ENCODE data around the gene RTKN2.
"Not testable (repeated sequence)": the region's sequence is repeated elsewhere in the genome, so short reads cannot be mapped to it uniquely, and the experiment has no call there.

Gene RTKN2

GRCh38 chr10:62248465-62248864 lies 20.2 kb downstream of the RTKN2 start:
- DNase-seq = no peak
- Mint-ChIP-seq H3K4me3 (no peak overlapping the region), H3K4me1 (peaks cover 21% of the 10 kb centered on the region), H3K27me3 (ENCODE audit: low read depth, poor library complexity) (no peaks in the 10 kb centered on the region), H3K9me3 (peaks cover 1% of the 10 kb centered on the region), H3K27ac (no peak overlapping the region), H3K36me3 (ENCODE audit: low read depth) (peaks cover 2% of the 10 kb centered on the region)
- no peak for TF ChIP-seq CTCF (IDR thresholded peaks at IDR 0.05)

DNA sequence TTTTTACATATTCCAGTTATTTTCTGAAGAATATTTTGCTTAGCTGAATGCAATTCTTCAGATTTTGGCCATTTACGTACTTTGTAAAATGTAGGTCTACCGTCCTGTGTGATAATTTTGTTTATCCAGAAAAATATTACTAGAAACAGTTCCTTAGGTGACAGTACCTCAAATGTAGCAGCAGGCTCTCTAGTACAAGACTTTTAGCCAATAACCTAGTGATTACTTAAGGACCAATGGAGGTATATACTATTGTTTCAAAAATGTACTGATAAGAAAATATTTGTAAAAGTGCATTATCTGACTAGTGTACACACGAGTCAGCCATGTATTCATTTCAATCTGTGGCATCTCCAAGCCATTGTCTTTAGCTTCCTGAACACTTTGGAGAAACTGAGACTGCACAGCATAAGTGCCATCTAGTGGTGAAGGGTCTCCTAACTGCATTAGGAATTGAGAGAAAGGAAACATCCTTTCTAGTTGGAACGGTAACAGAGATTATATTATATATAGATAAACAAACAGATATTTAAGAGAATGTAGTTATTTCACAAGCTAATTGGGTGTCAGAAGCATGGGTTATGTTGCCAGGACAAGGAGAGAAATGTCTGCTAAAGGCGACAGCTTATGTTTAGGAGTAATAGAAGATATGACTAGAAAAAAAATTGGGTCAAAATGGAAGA lies 23.7 kb downstream of the RTKN2 start:
- Mint-ChIP-seq H3K9me3 (peaks cover 7% of the 10 kb centered on the region), H3K4me1 (peaks cover 24% of the 10 kb centered on the region), H3K27ac (no peak overlapping the region), H3K27me3 (ENCODE audit: low read depth, poor library complexity) (no peaks in the 10 kb centered on the region), H3K36me3 (ENCODE audit: low read depth) (peaks cover 7% of the 10 kb centered on the region), H3K4me3 (no peak overlapping the region)
- peak; percentile 76 for TF ChIP-seq CTCF (IDR thresholded peaks at IDR 0.05)
- DNase-seq = peak; percentile 18

DNA sequence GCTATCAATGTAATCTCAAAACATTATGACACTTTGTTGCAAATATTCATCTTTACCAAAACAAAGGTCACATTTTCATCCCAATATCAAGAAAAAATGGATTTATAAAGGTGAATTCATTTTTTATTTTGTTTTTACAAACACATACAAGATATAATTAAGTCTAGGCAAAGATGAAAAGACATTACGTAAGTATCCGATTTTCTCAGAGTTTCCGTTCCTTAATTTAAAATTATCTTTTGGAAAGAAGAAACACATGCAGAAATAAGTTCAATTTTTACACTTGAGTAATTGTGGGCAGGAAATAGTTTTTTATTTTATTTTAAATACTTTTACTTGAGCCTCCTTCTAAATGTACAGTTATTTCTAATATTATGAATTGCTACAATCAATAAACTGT lies 24.6 kb downstream of the RTKN2 start:
- Mint-ChIP-seq H3K36me3 (ENCODE audit: low read depth) (peaks cover 7% of the 10 kb centered on the region), H3K27ac (no peak overlapping the region), H3K27me3 (ENCODE audit: low read depth, poor library complexity) (no peaks in the 10 kb centered on the region), H3K4me3 (no peak overlapping the region), H3K9me3 (peaks cover 7% of the 10 kb centered on the region), H3K4me1 (peaks cover 17% of the 10 kb centered on the region)
- DNase-seq = no peak
- TF ChIP-seq CTCF (IDR thresholded peaks at IDR 0.05) = no peak

DNA sequence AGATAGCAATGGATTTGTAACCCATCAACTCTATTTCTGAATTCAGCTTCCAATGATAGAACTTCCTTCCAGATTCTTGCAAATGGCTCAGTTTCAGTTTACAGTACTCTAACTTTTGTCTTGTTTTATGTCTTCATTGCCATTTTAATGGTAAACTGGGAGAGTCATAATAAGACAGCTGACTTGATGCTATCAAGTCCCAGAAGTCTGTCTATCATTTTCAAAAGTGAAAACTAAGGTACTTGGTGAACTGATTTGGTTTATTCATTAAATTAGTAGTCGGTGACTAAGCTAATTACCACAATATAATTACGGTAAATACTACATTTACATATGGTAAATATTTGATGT lies 25.0 kb downstream of the RTKN2 start:
- no peak for DNase-seq
- H3K27me3 Mint-ChIP-seq (ENCODE audit: low read depth, poor library complexity) = no peaks in the 10 kb centered on the region
- H3K27ac Mint-ChIP-seq = no peak overlapping the region
- H3K36me3 Mint-ChIP-seq (ENCODE audit: low read depth) = peaks cover 7% of the 10 kb centered on the region
- H3K4me3 Mint-ChIP-seq = no peak overlapping the region
- TF ChIP-seq CTCF (IDR thresholded peaks at IDR 0.05) = no peak
- peaks cover 7% of the 10 kb centered on the region for H3K9me3 Mint-ChIP-seq
- peaks cover 17% of the 10 kb centered on the region for H3K4me1 Mint-ChIP-seq

- not testable (repeated sequence) for H3K36me3 Mint-ChIP-seq (ENCODE audit: low read depth); DNase-seq; H3K4me3 Mint-ChIP-seq; H3K9me3 Mint-ChIP-seq; H3K27ac Mint-ChIP-seq; H3K27me3 Mint-ChIP-seq (ENCODE audit: low read depth, poor library complexity)
- peaks cover 18% of the 10 kb centered on the region for H3K4me1 Mint-ChIP-seq
Observed at GRCh38 chr10:62242965-62243646, 25.5 kb downstream of the RTKN2 start.

DNA sequence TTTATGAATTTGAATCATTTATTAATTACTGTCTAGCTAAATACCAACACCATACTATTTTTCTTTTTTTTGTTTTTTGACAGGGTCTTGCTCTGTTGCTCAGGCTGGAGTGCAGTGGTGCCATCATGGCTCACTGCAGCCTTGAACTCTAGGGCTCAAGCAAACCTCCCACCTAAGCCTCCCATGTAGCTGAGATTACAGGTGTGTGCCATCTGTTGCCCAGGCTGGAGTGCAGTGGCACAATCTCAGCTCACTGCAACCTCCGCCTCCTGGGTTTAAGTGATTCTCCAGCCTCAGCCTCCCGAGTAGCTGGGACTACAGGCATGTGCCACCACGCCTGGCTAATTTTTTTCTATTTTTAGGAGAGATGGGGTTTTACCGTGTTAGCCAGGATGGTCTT lies 27.1 kb downstream of the RTKN2 start:
- H3K9me3 Mint-ChIP-seq; H3K4me3 Mint-ChIP-seq; H3K27me3 Mint-ChIP-seq (ENCODE audit: low read depth, poor library complexity); DNase-seq; H3K27ac Mint-ChIP-seq: not testable (repeated sequence)
- peaks cover 18% of the 10 kb centered on the region for H3K4me1 Mint-ChIP-seq
- peaks cover 12% of the 10 kb centered on the region for H3K36me3 Mint-ChIP-seq (ENCODE audit: low read depth)

GRCh38 chr10:62239994-62240393 lies 28.6 kb downstream of the RTKN2 start:
- H3K27ac Mint-ChIP-seq = peak overlapping the region; percentile 66

More at GRCh38 chr10:62239994-62240393, 28.6 kb downstream of the RTKN2 start:
- Mint-ChIP-seq H3K36me3 (ENCODE audit: low read depth) (peaks cover 13% of the 10 kb centered on the region), H3K4me3 (no peak overlapping the region), H3K9me3 (peaks cover 7% of the 10 kb centered on the region), H3K27me3 (ENCODE audit: low read depth, poor library complexity) (no peaks in the 10 kb centered on the region), H3K4me1 (peaks cover 12% of the 10 kb centered on the region)
- TF ChIP-seq CTCF (IDR thresholded peaks at IDR 0.05) = no peak
- no peak for DNase-seq
